Activated naive CD8-positive, alpha-beta T cell (primary cell): Measurements from ENCODE around the gene TJP2.

Experiments used
- H3K27ac Mint-ChIP-seq: one replicate; pipeline ENCODE4 v1.8.0; 2021; ENCODE audit warnings: mixed read lengths
- H3K27me3 Mint-ChIP-seq: one replicate; pipeline ENCODE4 v1.8.0; 2021; ENCODE audit warnings: mixed read lengths
- H3K36me3 Mint-ChIP-seq: one replicate; pipeline ENCODE4 v1.8.0; 2021; ENCODE audit warnings: mixed read lengths
- H3K4me1 Mint-ChIP-seq: one replicate; pipeline ENCODE4 v1.8.0; 2021; ENCODE audit warnings: low read depth, mixed read lengths
- H3K4me3 Mint-ChIP-seq: one replicate; pipeline ENCODE4 v1.8.0; 2021; ENCODE audit warnings: mild to moderate bottlenecking, mixed read lengths
- H3K9me3 Mint-ChIP-seq: one replicate; pipeline ENCODE4 v1.8.0; 2021; ENCODE audit warnings: low read depth, mixed read lengths

Gene TJP2

DNA sequence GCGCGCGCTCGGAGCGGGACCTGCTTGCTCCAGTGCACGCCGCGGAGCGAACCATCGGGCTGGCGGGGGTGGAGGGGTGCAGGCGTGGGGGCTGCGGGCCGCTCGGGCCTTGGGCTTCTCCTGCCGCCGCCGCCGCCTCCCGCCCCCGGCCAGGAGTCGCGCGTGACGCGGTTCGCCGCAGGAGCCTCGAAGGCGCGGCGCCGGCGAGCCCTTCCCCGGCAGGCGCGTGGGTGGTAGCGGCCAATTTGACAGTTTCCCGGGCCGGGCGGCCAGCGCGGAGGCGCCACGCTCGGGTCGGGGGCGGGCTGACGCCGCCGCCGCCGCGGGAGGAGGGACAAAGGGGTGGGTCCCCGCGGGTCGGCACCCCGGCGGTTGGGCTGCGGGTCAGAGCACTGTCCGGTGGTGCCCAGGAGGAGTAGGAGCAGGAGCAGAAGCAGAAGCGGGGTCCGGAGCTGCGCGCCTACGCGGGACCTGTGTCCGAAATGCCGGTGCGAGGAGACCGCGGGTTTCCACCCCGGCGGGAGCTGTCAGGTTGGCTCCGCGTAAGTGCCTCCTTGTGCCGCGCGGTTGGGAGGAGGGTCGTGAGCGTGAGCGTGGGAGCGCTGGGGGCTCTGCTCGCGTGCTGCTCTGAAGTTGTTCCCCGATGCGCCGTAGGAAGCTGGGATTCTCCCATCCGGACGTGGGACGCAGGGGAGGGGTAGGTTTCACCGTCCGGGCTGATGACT, at the start of gene TJP2:
TJP2 (plus strand) TSS at position 387 of the 725 bp plus-strand sequence; CDS start at position 483, 96 bp downstream.
- Mint-ChIP-seq H3K27ac (peak within 1 kb of the TSS; percentile 72), H3K4me1 (peaks cover 28% of the 10 kb centered on the region), H3K27me3 (peaks cover 35% of the 10 kb centered on the region), H3K4me3 (peak within 1 kb of the TSS; percentile 87), H3K36me3 (peaks cover 7% of the 10 kb centered on the region), H3K9me3 (no peaks in the 10 kb centered on the region)

DNA sequence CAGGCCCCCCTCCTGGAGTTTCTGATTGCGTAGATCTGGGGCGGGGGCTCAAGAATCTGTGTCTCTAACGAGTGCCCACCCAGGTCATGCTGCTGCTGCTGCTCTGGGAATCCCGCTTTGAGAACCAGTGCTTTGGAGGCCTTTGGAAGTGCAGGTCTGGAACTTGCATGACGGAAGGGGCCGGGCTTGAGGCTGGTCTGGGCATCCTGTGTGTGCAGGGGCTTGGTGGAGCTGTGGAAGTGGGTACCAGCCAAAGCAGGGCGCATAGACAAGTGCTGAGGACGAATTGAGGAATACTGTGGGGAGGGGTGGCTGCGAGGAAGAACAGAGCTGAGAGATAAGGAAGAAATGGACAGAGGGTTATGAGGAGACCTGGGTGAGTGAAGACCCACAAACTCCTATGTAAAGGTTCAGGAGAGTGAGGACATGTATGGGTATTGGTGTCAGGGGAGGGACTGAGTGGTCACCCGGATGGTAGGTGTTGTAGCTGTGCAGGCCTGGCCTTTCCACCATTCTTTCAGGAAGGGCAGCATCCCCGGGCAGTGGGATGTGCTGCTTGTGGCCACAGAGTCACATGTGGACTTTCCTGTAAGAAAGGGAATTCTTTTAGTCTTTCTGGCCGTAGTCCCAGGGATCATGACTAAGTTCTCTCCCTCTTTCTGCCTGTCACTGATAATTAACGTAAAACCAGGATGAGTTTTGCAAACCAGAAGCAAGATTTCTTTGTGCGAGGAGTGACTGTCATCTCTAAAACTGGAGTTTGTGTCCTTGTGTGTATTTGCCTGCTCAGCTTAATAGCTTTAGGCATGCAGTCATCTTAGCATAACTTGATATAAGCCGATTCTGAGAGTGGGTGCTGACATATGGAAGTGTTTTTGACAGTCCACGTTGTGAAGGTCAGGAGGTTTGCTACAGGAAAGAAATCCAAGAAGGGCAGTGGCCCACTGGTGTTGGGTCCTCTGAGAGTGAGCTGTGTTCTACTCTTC, 43.3 kb upstream of the TJP2 start:
- Mint-ChIP-seq H3K9me3 (no peaks in the 10 kb centered on the region), H3K36me3 (peaks cover 2% of the 10 kb centered on the region), H3K27me3 (no peaks in the 10 kb centered on the region), H3K4me3 (no peak overlapping the region), H3K27ac (no peak overlapping the region), H3K4me1 (no peaks in the 10 kb centered on the region)

- H3K36me3 Mint-ChIP-seq = peaks cover 2% of the 10 kb centered on the region
- no peaks in the 10 kb centered on the region for H3K9me3 Mint-ChIP-seq
- H3K27ac Mint-ChIP-seq = no peak overlapping the region
- H3K4me1 Mint-ChIP-seq = no peaks in the 10 kb centered on the region
- no peaks in the 10 kb centered on the region for H3K27me3 Mint-ChIP-seq
- no peak overlapping the region for H3K4me3 Mint-ChIP-seq
These were observed 42.4 kb upstream of the TJP2 start for GRCh38 chr9:69131682-69132081.

DNA sequence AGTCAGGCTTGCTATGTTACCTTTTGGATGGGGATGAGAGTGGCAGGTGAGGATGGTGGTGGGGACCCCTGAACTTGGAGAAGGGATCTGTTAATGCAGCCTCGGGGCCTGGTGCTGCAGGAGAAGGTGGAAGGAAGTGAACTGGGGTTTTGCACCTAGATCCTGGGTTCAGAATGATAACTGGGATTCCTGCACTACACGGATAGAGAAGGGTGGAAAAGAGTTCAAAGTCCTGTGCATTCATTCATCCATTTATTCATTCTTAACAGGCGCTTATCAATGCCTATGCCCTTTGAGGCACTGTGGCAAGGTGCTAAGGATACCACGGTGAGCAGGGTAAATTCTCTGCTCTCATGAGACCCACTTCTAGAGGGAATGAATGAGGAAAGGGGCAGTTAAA, 41.7 kb upstream of the TJP2 start:
- Mint-ChIP-seq H3K4me1 (no peaks in the 10 kb centered on the region), H3K27ac (no peak overlapping the region), H3K9me3 (no peaks in the 10 kb centered on the region)

GRCh38 chr9:69134412-69134811, 39.7 kb upstream of the TJP2 start:
- Mint-ChIP-seq H3K27ac (no peak overlapping the region), H3K36me3 (peaks cover 8% of the 10 kb centered on the region), H3K9me3 (no peaks in the 10 kb centered on the region), H3K4me3 (no peak overlapping the region), H3K4me1 (no peaks in the 10 kb centered on the region), H3K27me3 (no peaks in the 10 kb centered on the region)

More for the DNA sequence above, 41.7 kb upstream of the TJP2 start:
- Mint-ChIP-seq H3K4me3 (no peak overlapping the region), H3K27me3 (no peaks in the 10 kb centered on the region), H3K36me3 (peaks cover 2% of the 10 kb centered on the region)

GRCh38 chr9:69136185-69136584, 37.9 kb upstream of the TJP2 start:
- no peak overlapping the region for H3K4me3 Mint-ChIP-seq
- H3K36me3 Mint-ChIP-seq = peaks cover 6% of the 10 kb centered on the region
- H3K27me3 Mint-ChIP-seq = no peaks in the 10 kb centered on the region
- no peaks in the 10 kb centered on the region for H3K9me3 Mint-ChIP-seq
- H3K27ac Mint-ChIP-seq = no peak overlapping the region
- no peaks in the 10 kb centered on the region for H3K4me1 Mint-ChIP-seq

- H3K9me3 Mint-ChIP-seq = no peaks in the 10 kb centered on the region
- no peaks in the 10 kb centered on the region for H3K27me3 Mint-ChIP-seq
- H3K36me3 Mint-ChIP-seq = peaks cover 6% of the 10 kb centered on the region
- H3K27ac Mint-ChIP-seq = no peak overlapping the region
- no peaks in the 10 kb centered on the region for H3K4me1 Mint-ChIP-seq
- no peak overlapping the region for H3K4me3 Mint-ChIP-seq
These were observed 37.3 kb upstream of the TJP2 start for GRCh38 chr9:69136779-69137178.

GRCh38 chr9:69137311-69137710, 36.8 kb upstream of the TJP2 start:
- no peaks in the 10 kb centered on the region for H3K27me3 Mint-ChIP-seq
- H3K4me1 Mint-ChIP-seq = no peaks in the 10 kb centered on the region
- H3K27ac Mint-ChIP-seq = no peak overlapping the region
- no peak overlapping the region for H3K4me3 Mint-ChIP-seq
- peaks cover 6% of the 10 kb centered on the region for H3K36me3 Mint-ChIP-seq
- H3K9me3 Mint-ChIP-seq = no peaks in the 10 kb centered on the region

- Mint-ChIP-seq H3K9me3 (no peaks in the 10 kb centered on the region), H3K27me3 (no peaks in the 10 kb centered on the region), H3K27ac (no peak overlapping the region), H3K36me3 (peaks cover 6% of the 10 kb centered on the region), H3K4me1 (no peaks in the 10 kb centered on the region), H3K4me3 (no peak overlapping the region)
These were observed 34.5 kb upstream of the TJP2 start for GRCh38 chr9:69139596-69139995.

DNA sequence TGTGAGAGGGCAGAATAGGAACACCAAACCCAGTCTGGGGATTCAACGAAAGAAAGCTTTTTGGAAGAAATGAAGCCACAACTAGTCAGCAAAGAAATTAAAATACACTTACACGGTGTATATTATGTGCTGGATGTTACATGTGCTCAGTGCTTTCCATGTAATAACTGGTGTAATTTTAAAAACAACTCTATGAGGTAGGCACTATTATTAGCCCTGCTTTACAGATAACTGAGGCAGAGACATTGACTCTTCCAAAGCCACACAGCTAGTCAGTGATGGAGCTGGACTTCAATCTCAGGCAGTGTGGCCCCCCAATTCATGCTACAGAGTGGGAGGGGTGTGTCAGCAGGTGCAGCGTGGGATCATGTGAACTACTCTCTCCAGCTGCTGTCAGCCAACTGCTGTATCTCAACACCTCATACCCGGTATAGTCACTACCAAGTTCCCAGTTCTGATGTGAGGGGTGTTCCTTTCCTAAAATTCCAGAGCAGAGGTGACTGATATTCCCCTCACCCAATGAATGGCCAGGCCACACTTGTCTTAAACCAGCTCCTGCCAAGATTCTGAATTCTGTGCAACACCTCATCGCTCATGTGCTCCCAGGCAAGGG, 33.8 kb upstream of the TJP2 start:
- H3K4me3 Mint-ChIP-seq = no peak overlapping the region

DNA sequence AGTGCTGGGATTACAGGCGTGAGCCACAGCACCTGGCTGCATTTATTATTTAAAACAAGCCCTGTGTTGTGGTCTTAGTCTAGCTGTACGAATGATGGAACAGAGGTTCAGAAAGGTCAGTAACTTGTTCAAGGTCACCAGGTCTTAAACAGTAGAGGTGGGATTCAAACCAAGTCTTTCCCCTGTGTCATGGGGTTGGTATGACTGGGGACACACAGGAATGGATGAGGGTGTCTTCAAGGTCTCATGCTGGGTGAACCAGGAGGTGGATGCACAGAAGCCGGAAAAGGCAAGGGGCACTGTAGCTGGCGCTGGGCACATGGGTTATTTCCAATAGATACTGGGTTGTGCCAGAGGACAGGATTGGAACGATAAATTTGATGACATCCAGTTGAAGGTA, 32.2 kb upstream of the TJP2 start:
- no peak overlapping the region for H3K4me3 Mint-ChIP-seq
- no peaks in the 10 kb centered on the region for H3K9me3 Mint-ChIP-seq

More for the DNA sequence above, 33.8 kb upstream of the TJP2 start:
- Mint-ChIP-seq H3K27ac (no peak overlapping the region), H3K9me3 (no peaks in the 10 kb centered on the region), H3K27me3 (no peaks in the 10 kb centered on the region), H3K36me3 (peaks cover 6% of the 10 kb centered on the region), H3K4me1 (no peaks in the 10 kb centered on the region)

GRCh38 chr9:69143291-69143690, 30.8 kb upstream of the TJP2 start:
- Mint-ChIP-seq H3K9me3 (no peaks in the 10 kb centered on the region), H3K27me3 (no peaks in the 10 kb centered on the region), H3K36me3 (peaks cover 2% of the 10 kb centered on the region), H3K4me1 (no peaks in the 10 kb centered on the region), H3K27ac (no peak overlapping the region), H3K4me3 (no peak overlapping the region)

More for the DNA sequence above, 32.2 kb upstream of the TJP2 start:
- Mint-ChIP-seq H3K36me3 (peaks cover 8% of the 10 kb centered on the region), H3K4me1 (no peaks in the 10 kb centered on the region), H3K27ac (no peak overlapping the region), H3K27me3 (no peaks in the 10 kb centered on the region)

- no peak overlapping the region for H3K4me3 Mint-ChIP-seq
- H3K36me3 Mint-ChIP-seq = peaks cover 2% of the 10 kb centered on the region
- H3K27ac Mint-ChIP-seq = no peak overlapping the region
- no peaks in the 10 kb centered on the region for H3K4me1 Mint-ChIP-seq
- no peaks in the 10 kb centered on the region for H3K9me3 Mint-ChIP-seq
- H3K27me3 Mint-ChIP-seq = no peaks in the 10 kb centered on the region
These were observed 28.8 kb upstream of the TJP2 start for GRCh38 chr9:69145144-69145715.

DNA sequence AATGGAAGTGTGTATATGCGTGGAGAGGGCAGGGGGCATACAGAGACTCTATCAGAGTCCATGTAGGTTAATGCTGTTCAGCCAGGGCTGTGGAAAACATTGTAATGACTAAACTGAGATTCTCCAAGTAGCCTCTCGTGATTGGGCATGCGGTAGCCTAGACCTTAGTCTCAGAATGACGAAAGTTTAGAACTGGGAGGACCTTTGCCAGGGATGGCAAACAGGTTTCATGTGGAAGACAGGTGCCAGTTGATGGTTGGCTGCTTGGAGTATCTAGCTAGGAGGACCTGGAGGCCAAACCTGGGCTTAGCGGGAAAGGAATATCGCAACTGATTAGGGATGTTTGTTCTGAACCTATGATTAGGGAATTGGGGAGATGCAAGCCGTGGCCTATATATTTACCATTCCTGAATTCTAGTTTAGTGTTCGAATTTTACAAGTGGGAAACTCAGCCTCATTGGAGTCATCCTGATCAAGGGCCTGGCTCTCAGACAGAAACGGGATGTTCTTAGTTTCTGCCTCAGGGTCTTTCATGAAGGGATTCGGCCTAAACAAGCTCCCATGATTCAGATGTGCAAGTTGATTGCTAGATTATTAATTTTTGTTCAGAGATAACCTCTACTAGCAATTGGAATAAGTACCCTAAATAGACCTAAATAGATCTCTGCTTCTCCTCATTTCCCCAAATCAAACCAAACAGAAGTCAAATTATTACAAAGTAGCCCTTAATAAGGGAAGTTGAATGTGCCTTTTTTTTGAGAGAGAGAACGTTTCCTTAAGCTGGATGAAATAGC, 26.8 kb upstream of the TJP2 start:
- Mint-ChIP-seq H3K4me3 (no peak overlapping the region), H3K36me3 (peaks cover 3% of the 10 kb centered on the region), H3K27ac (no peak overlapping the region), H3K4me1 (no peaks in the 10 kb centered on the region), H3K9me3 (no peaks in the 10 kb centered on the region), H3K27me3 (no peaks in the 10 kb centered on the region)
